Mucosa of descending colon (tissue), 3 donors: ENCODE results near the gene FOXD4. TPM values are rescaled to one million over a fixed set of nuclear protein-coding genes. Genes with fewer than 3 reads are reported as not detected.
"Not testable (repeated sequence)": the region's sequence is repeated elsewhere in the genome, so short reads cannot be mapped to it uniquely, and the experiment has no call there.

Experiments used
- ATAC-seq: fragments of 200-7000 bp; cut with Tn5 transposase; one replicate; pipeline ENCODE4 v1.9.1; 2020; ENCODE audit warnings: mild to moderate bottlenecking, moderate library complexity
- DNase-seq, 3 donors: peaks; one replicate each; pipeline ENCODE4 v3.0.0-alpha.2; 2020
- H3K36me3 ChIP-seq: fragments of 200-600 bp; one replicate; pipeline ENCODE4 v1.8.0; 2021; ENCODE audit warnings: low read depth, mild to moderate bottlenecking
- H3K4me1 ChIP-seq: fragments of 200-600 bp; one replicate; pipeline ENCODE4 v1.8.0; 2021; ENCODE audit warnings: low read depth, mild to moderate bottlenecking
- H3K4me3 ChIP-seq: fragments of 200-600 bp; one replicate; pipeline ENCODE4 v1.8.0; 2021; ENCODE audit warnings: mild to moderate bottlenecking
- H3K9me3 ChIP-seq: fragments of 200-600 bp; one replicate; pipeline ENCODE4 v1.8.0; 2021; ENCODE audit warnings: mild to moderate bottlenecking
- intact Hi-C, 2 donors: fragments of 100-400 bp; cut with DNase I in 1 of 2; cut with micrococcal nuclease in 1 of 2; formaldehyde crosslinking; loops; one replicate each; pipeline versions ENCODE4 v1.11.0 to v1.11.1; 2022; cut with DNase I, micrococcal nuclease
- total RNA-seq, 3 donors: library from RNA; stranded (reverse); fragmentation: NEBNext Ultra II Directional in 2 of 3; extraction: Animal tissue kit (Norgen Biotek cat#: 25700) in 2 of 3; gene quantifications; one replicate each; pipeline versions ENCODE4 v1.2.1 to v1.2.4, GENCODE V29; 2021 to 2023
- donor health status: DM: no; HTN: no; CAD: no; lungs with moderate emphysema.
- donor health status: DM: no; HTN: no; CAD: no.
- donor health status: DM: no; HTN: yes; CAD: no.

Gene FOXD4
- total RNA-seq, 3 donors from 2014 or later: 0.19 to 0.22 (median 0.20) TPM

- intact Hi-C loops, H3K4me1 ChIP-seq, H3K36me3 ChIP-seq, H3K9me3 ChIP-seq, H3K4me3 ChIP-seq, DNase-seq: not testable (repeated sequence)
- ATAC-seq: peak; percentile 15
Measured at GRCh38 chr9:108742-109495, 9.3 kb downstream of the FOXD4 start.

GRCh38 chr9:105991-106390 lies 12.2 kb downstream of the FOXD4 start:
- DNase-seq, H3K4me1 ChIP-seq, H3K4me3 ChIP-seq, intact Hi-C loops, ATAC-seq, H3K9me3 ChIP-seq, H3K36me3 ChIP-seq: not testable (repeated sequence)

GRCh38 chr9:100430-100829 lies 17.8 kb downstream of the FOXD4 start:
- H3K4me1 ChIP-seq, H3K9me3 ChIP-seq, ATAC-seq, DNase-seq, H3K4me3 ChIP-seq, intact Hi-C loops, H3K36me3 ChIP-seq: not testable (repeated sequence)

GRCh38 chr9:99867-100266 lies 18.4 kb downstream of the FOXD4 start:
- ATAC-seq, intact Hi-C loops, H3K4me1 ChIP-seq, H3K9me3 ChIP-seq, H3K4me3 ChIP-seq, H3K36me3 ChIP-seq, DNase-seq: not testable (repeated sequence)

- H3K36me3 ChIP-seq, H3K4me1 ChIP-seq, intact Hi-C loops, H3K4me3 ChIP-seq, ATAC-seq, DNase-seq, H3K9me3 ChIP-seq: not testable (repeated sequence)
Measured at GRCh38 chr9:98775-99174, 19.4 kb downstream of the FOXD4 start.

- H3K4me1 ChIP-seq, ATAC-seq, intact Hi-C loops, DNase-seq, H3K36me3 ChIP-seq, H3K4me3 ChIP-seq, H3K9me3 ChIP-seq: not testable (repeated sequence)
Measured at GRCh38 chr9:94992-95391, 23.2 kb downstream of the FOXD4 start.

GRCh38 chr9:94323-94722 lies 23.9 kb downstream of the FOXD4 start:
- intact Hi-C loops, ATAC-seq, H3K36me3 ChIP-seq, DNase-seq, H3K4me3 ChIP-seq, H3K4me1 ChIP-seq, H3K9me3 ChIP-seq: not testable (repeated sequence)

GRCh38 chr9:93909-94308 lies 24.3 kb downstream of the FOXD4 start:
- H3K4me1 ChIP-seq, intact Hi-C loops, H3K36me3 ChIP-seq, H3K4me3 ChIP-seq, DNase-seq, ATAC-seq, H3K9me3 ChIP-seq: not testable (repeated sequence)

- H3K4me1 ChIP-seq, H3K36me3 ChIP-seq, intact Hi-C loops, DNase-seq, H3K9me3 ChIP-seq, ATAC-seq, H3K4me3 ChIP-seq: not testable (repeated sequence)
Measured at GRCh38 chr9:90851-91250, 27.4 kb downstream of the FOXD4 start.

GRCh38 chr9:88396-89037 lies 29.7 kb downstream of the FOXD4 start:
- intact Hi-C loops, DNase-seq, H3K4me1 ChIP-seq, H3K9me3 ChIP-seq, H3K4me3 ChIP-seq, H3K36me3 ChIP-seq: not testable (repeated sequence)
- peak; percentile 94 for ATAC-seq

GRCh38 chr9:87860-88259 lies 30.4 kb downstream of the FOXD4 start:
- DNase-seq, intact Hi-C loops, H3K36me3 ChIP-seq, H3K4me3 ChIP-seq, ATAC-seq, H3K9me3 ChIP-seq, H3K4me1 ChIP-seq: not testable (repeated sequence)

GRCh38 chr9:87105-87504 lies 31.1 kb downstream of the FOXD4 start:
- DNase-seq, H3K4me1 ChIP-seq, ATAC-seq, intact Hi-C loops, H3K4me3 ChIP-seq, H3K9me3 ChIP-seq, H3K36me3 ChIP-seq: not testable (repeated sequence)

- ATAC-seq, H3K4me3 ChIP-seq, H3K4me1 ChIP-seq, H3K36me3 ChIP-seq, H3K9me3 ChIP-seq, DNase-seq, intact Hi-C loops: not testable (repeated sequence)
Measured at GRCh38 chr9:86697-87096, 31.5 kb downstream of the FOXD4 start.

GRCh38 chr9:82932-83689 lies 35.1 kb downstream of the FOXD4 start:
- H3K36me3 ChIP-seq, intact Hi-C loops, H3K4me1 ChIP-seq, H3K9me3 ChIP-seq, DNase-seq, H3K4me3 ChIP-seq, ATAC-seq: not testable (repeated sequence)
